Measurements from ENCODE around the gene PPA1. TPM values are rescaled to one million over a fixed set of nuclear protein-coding genes. Genes with fewer than 3 reads are reported as not detected.

The PPA1 gene
- total RNA-seq, 1 donor from 2014 or later: 56.3 TPM

GRCh38 chr10:70175516-70175915 is 57.7 kb downstream of the PPA1 start:
- DNase-seq (ENCODE audit: low spot score): no peak
- peaks cover 15% of the 10 kb centered on the region for H3K4me1 Mint-ChIP-seq (ENCODE audit: unreplicated experiment)
- no peaks in the 10 kb centered on the region for H3K9me3 Mint-ChIP-seq (ENCODE audit: unreplicated experiment)
- no peak overlapping the region for H3K27ac Mint-ChIP-seq (ENCODE audit: unreplicated experiment)
- H3K27me3 Mint-ChIP-seq (ENCODE audit: unreplicated experiment): peaks cover 7% of the 10 kb centered on the region
- H3K36me3 Mint-ChIP-seq (ENCODE audit: low read depth, unreplicated experiment): no peaks in the 10 kb centered on the region
- no peak for TF ChIP-seq CTCF (IDR thresholded peaks at IDR 0.05; ENCODE audit: unreplicated experiment)
- H3K4me3 Mint-ChIP-seq (ENCODE audit: unreplicated experiment): no peak overlapping the region

GRCh38 chr10:70174058-70174741 is 59.0 kb downstream of the PPA1 start:
- peaks cover 8% of the 10 kb centered on the region for H3K27me3 Mint-ChIP-seq (ENCODE audit: unreplicated experiment)
- H3K36me3 Mint-ChIP-seq (ENCODE audit: low read depth, unreplicated experiment): no peaks in the 10 kb centered on the region
- peaks cover 21% of the 10 kb centered on the region for H3K4me1 Mint-ChIP-seq (ENCODE audit: unreplicated experiment)
- peak overlapping the region; percentile 77 for H3K27ac Mint-ChIP-seq (ENCODE audit: unreplicated experiment)
- no peaks in the 10 kb centered on the region for H3K9me3 Mint-ChIP-seq (ENCODE audit: unreplicated experiment)
- TF ChIP-seq CTCF (IDR thresholded peaks at IDR 0.05; ENCODE audit: unreplicated experiment): no peak
- no peak overlapping the region for H3K4me3 Mint-ChIP-seq (ENCODE audit: unreplicated experiment)
- DNase-seq (ENCODE audit: low spot score): no peak

GRCh38 chr10:70169649-70170364 is 63.4 kb downstream of the PPA1 start:
- no peak for DNase-seq (ENCODE audit: low spot score)
- Mint-ChIP-seq H3K27ac (ENCODE audit: unreplicated experiment) (peak overlapping the region; percentile 90), H3K4me3 (ENCODE audit: unreplicated experiment) (peak overlapping the region; percentile 97), H3K36me3 (ENCODE audit: low read depth, unreplicated experiment) (peaks cover 8% of the 10 kb centered on the region), H3K27me3 (ENCODE audit: unreplicated experiment) (peaks cover 12% of the 10 kb centered on the region), H3K9me3 (ENCODE audit: unreplicated experiment) (no peaks in the 10 kb centered on the region), H3K4me1 (ENCODE audit: unreplicated experiment) (peaks cover 39% of the 10 kb centered on the region)
- TF ChIP-seq CTCF (IDR thresholded peaks at IDR 0.05; ENCODE audit: unreplicated experiment): no peak

- H3K4me3 Mint-ChIP-seq (ENCODE audit: unreplicated experiment): peak overlapping the region; percentile 97
- H3K27ac Mint-ChIP-seq (ENCODE audit: unreplicated experiment): peak overlapping the region; percentile 90
- H3K36me3 Mint-ChIP-seq (ENCODE audit: low read depth, unreplicated experiment): peaks cover 8% of the 10 kb centered on the region
Measured at GRCh38 chr10:70169011-70169410, 64.2 kb downstream of the PPA1 start.

More at GRCh38 chr10:70169011-70169410, 64.2 kb downstream of the PPA1 start:
- DNase-seq (ENCODE audit: low spot score): no peak
- peaks cover 33% of the 10 kb centered on the region for H3K4me1 Mint-ChIP-seq (ENCODE audit: unreplicated experiment)
- H3K27me3 Mint-ChIP-seq (ENCODE audit: unreplicated experiment): peaks cover 10% of the 10 kb centered on the region
- H3K9me3 Mint-ChIP-seq (ENCODE audit: unreplicated experiment): no peaks in the 10 kb centered on the region
- no peak for TF ChIP-seq CTCF (IDR thresholded peaks at IDR 0.05; ENCODE audit: unreplicated experiment)

All from endothelial cell (in vitro differentiated cells).